Fibroblast of lung (primary cell): ENCODE results near the gene DMRT2. TPM values are rescaled to one million over a fixed set of nuclear protein-coding genes. Genes with fewer than 3 reads are reported as not detected.

Experiments
- DNase-seq, 2 donors: peaks; one replicate each; pipeline versions ENCODE4 v3.0.0 to v3.0.0-alpha.2; 2010; ENCODE audit warnings: low read depth in 2 of 2
- H2AFZ ChIP-seq: 2 replicates; pipeline ENCODE4 v1.5.1; 2012; ENCODE audit warnings: low read length, control low read depth, inconsistent platforms
- H3K27ac ChIP-seq: 2 replicates; pipeline ENCODE4 v1.5.1; 2011; ENCODE audit warnings: low read length, control low read depth; ENCODE audit not compliant: insufficient read depth
- H3K27me3 ChIP-seq: 2 replicates; pipeline ENCODE4 v1.5.1; 2011; ENCODE audit warnings: mild to moderate bottlenecking, low read length; ENCODE audit not compliant: control insufficient read depth, insufficient read depth
- H3K36me3 ChIP-seq: 2 replicates; pipeline ENCODE4 v1.5.1; 2011; ENCODE audit warnings: low read length; ENCODE audit not compliant: control insufficient read depth, insufficient read depth
- H3K4me1 ChIP-seq: 2 replicates; pipeline ENCODE4 v1.5.1; 2011; ENCODE audit warnings: low read length; ENCODE audit not compliant: control insufficient read depth, insufficient read depth; ENCODE audit errors: extremely low read depth
- H3K4me2 ChIP-seq: 2 replicates; pipeline ENCODE4 v1.5.1; 2011; ENCODE audit warnings: low read length, control low read depth; ENCODE audit not compliant: insufficient read depth; ENCODE audit errors: extremely low read depth
- H3K4me3 ChIP-seq, 4 experiments: fragments of 200-600 bp in 1 of 4; sonication (generic) in 1 of 4; replicated peaks in 1 of 4; 2 replicates each; pipeline ENCODE4 v1.5.1; 2011 to 2016; ENCODE audit warnings: low read length in 4 of 4, low read depth in 3 of 4, mild to moderate bottlenecking in 3 of 4, control low read depth in 2 of 4, inconsistent platforms in 1 of 4, mixed read lengths in 1 of 4; ENCODE audit not compliant: insufficient read depth in 1 of 4; ENCODE audit errors: control extremely low read depth in 1 of 4
- H3K79me2 ChIP-seq: 2 replicates; pipeline ENCODE4 v1.5.1; 2012; ENCODE audit warnings: mild to moderate bottlenecking, low read length, inconsistent platforms; ENCODE audit not compliant: control insufficient read depth, insufficient read depth
- H3K9ac ChIP-seq: 2 replicates; pipeline ENCODE4 v1.5.1; 2011; ENCODE audit warnings: mild to moderate bottlenecking, low read length, control low read depth; ENCODE audit not compliant: insufficient read depth
- H3K9me3 ChIP-seq: 2 replicates; pipeline ENCODE4 v1.5.1; 2012; ENCODE audit warnings: low read depth, low read length; ENCODE audit not compliant: control insufficient read depth, insufficient read depth
- H4K20me1 ChIP-seq: 2 replicates; pipeline ENCODE4 v1.5.1; 2011; ENCODE audit warnings: low read length; ENCODE audit not compliant: control insufficient read depth, insufficient read depth; ENCODE audit errors: extremely low read depth
- CTCF ChIP-seq, 2 donors: IDR thresholded peaks in 1 of 2; conservative IDR thresholded peaks in 1 of 2; 1 replicate in 1 of 2; 2 replicates in 1 of 2; pipeline ENCODE4 v1.5.1; 2011 to 2012; ENCODE audit warnings: low read length in 2 of 2, control low read depth in 1 of 2, inconsistent platforms in 1 of 2, low read depth in 1 of 2, mild to moderate bottlenecking in 1 of 2
- EZH2 ChIP-seq: IDR thresholded peaks from 2 replicates; pipeline ENCODE4 v1.5.1; 2012; ENCODE audit warnings: low read length, control low read depth, mild to moderate bottlenecking; ENCODE audit errors: missing control alignments
- polyA plus RNA-seq, 2 donors: library from polyadenylated mRNA; depleted of rRNA in 1 of 2; stranded (reverse) in 1 of 2; unstranded in 1 of 2; fragments of >200 nt; gene quantifications; 2 replicates each; pipeline ENCODE4 v1.2.1, GENCODE V29; 2011 to 2012; ENCODE audit warnings: missing spikeins in 1 of 2
- total RNA-seq: library from RNA; depleted of rRNA; stranded (reverse); fragments of >200 nt; gene quantifications from 2 replicates; pipeline ENCODE4 v1.2.1, GENCODE V29; 2014

DMRT2 gene
- total and polyA plus RNA-seq, 2 donors (not counting 1 experiment from before 2014, with no cell fraction given): 0.16 TPM; not detected in 1

GRCh38 chr9:1025131-1025530 lies 25.0 kb upstream of the DMRT2 start:
- H3K4me3 ChIP-seq: no peak overlapping the region
- no peak overlapping the region for H2AFZ ChIP-seq
- TF ChIP-seq CTCF (conservative IDR thresholded peaks at IDR 0.05 in 1 of 2, IDR thresholded peaks at IDR 0.05 in 1 of 2; ENCODE audit: low read depth in 1 of 2, low read length in 2 of 2) (no peak), EZH2 (no peak)
- no peak overlapping the region for H3K4me2 ChIP-seq
- H3K9me3 ChIP-seq: no peaks in the 10 kb centered on the region
- no peaks in the 10 kb centered on the region for H3K4me1 ChIP-seq
- H3K36me3 ChIP-seq: no peaks in the 10 kb centered on the region
- no peak overlapping the region for H3K27ac ChIP-seq
- H3K79me2 ChIP-seq: no peaks in the 10 kb centered on the region
- no peak overlapping the region for H3K9ac ChIP-seq
- no peaks in the 10 kb centered on the region for H4K20me1 ChIP-seq
- DNase-seq: no peak
- H3K27me3 ChIP-seq: no peaks in the 10 kb centered on the region

GRCh38 chr9:1026219-1026618 lies 23.9 kb upstream of the DMRT2 start:
- H3K9me3 ChIP-seq: no peaks in the 10 kb centered on the region
- no peak overlapping the region for H3K4me3 ChIP-seq
- TF ChIP-seq CTCF (conservative IDR thresholded peaks at IDR 0.05 in 1 of 2, IDR thresholded peaks at IDR 0.05 in 1 of 2; ENCODE audit: low read depth in 1 of 2, low read length in 2 of 2) (no peak), EZH2 (no peak)
- H3K4me1 ChIP-seq: no peaks in the 10 kb centered on the region
- H3K79me2 ChIP-seq: no peaks in the 10 kb centered on the region
- H3K9ac ChIP-seq: no peak overlapping the region
- H3K27me3 ChIP-seq: no peaks in the 10 kb centered on the region
- no peak overlapping the region for H2AFZ ChIP-seq
- no peaks in the 10 kb centered on the region for H4K20me1 ChIP-seq
- no peak overlapping the region for H3K4me2 ChIP-seq
- no peak for DNase-seq
- H3K27ac ChIP-seq: no peak overlapping the region
- H3K36me3 ChIP-seq: no peaks in the 10 kb centered on the region

- Histone ChIP-seq H3K4me3 (no peak overlapping the region), H3K36me3 (no peaks in the 10 kb centered on the region), H4K20me1 (no peaks in the 10 kb centered on the region), H3K27me3 (no peaks in the 10 kb centered on the region), H3K9ac (no peak overlapping the region), H3K4me2 (no peak overlapping the region), H3K9me3 (no peaks in the 10 kb centered on the region), H3K27ac (no peak overlapping the region), H2AFZ (no peak overlapping the region), H3K4me1 (no peaks in the 10 kb centered on the region), H3K79me2 (no peaks in the 10 kb centered on the region)
- TF ChIP-seq EZH2 (no peak), CTCF (conservative IDR thresholded peaks at IDR 0.05 in 1 of 2, IDR thresholded peaks at IDR 0.05 in 1 of 2; ENCODE audit: low read depth in 1 of 2, low read length in 2 of 2) (no peak)
- DNase-seq: no peak
Measured at GRCh38 chr9:1028501-1029190, 21.5 kb upstream of the DMRT2 start.
